A549 treated with AZD2906 at 1 μM for 4 hours (cell line): ENCODE data around the gene JDP2. TPM values are rescaled to one million over a fixed set of nuclear protein-coding genes. Genes with fewer than 3 reads are reported as not detected.

Experiments used
- total RNA-seq: library from RNA; stranded (reverse); fragments of 200-300 nt; extraction: Qiagen RNA extraction; gene quantifications from 5 replicates; pipeline ENCODE4 v1.2.3, GENCODE V29; 2022

JDP2 gene
- 25.2 to 41.7 TPM (median 34.5 TPM) in 5 replicates for total RNA-seq

GRCh38 chr14:75427482-75428229 is at the start of gene JDP2:
Gene JDP2 (plus strand): TSS chr14:75428022. CDS start chr14:75437921, 9,899 bp downstream.

GRCh38 chr14:75522224-75522982 is 94.6 kb downstream of the JDP2 start, which contains the start of gene BATF:
Gene BATF (plus strand): TSS chr14:75522469. CDS start chr14:75522683, 214 bp downstream.

Other genes with a start within 250 kb of the JDP2 start
- gene FOS, start 149.2 kb upstream of the JDP2 start, total RNA-seq: 10.7 to 15.0 TPM (median 11.4 TPM) in 5 replicates
- 0.11 TPM in 1 of 5 replicates, not detected in the others for gene BATF, start 94.4 kb downstream of the JDP2 start, total RNA-seq
- gene FLVCR2, start 150.6 kb downstream of the JDP2 start, total RNA-seq: 14.0 to 16.0 TPM (median 14.8 TPM) in 5 replicates
- 13.1 to 16.6 TPM (median 15.5 TPM) in 5 replicates for gene ERG28, start 232.9 kb downstream of the JDP2 start, total RNA-seq
- 10.8 to 14.1 TPM (median 12.0 TPM) in 5 replicates for gene TTLL5, start 233.2 kb downstream of the JDP2 start, total RNA-seq